DND-41 (cell line): ENCODE measurements around the gene SH2D3C.

Experiments
- ATAC-seq: fragments of 200-7000 bp; cut with Tn5 transposase; 3 replicates; pipeline ENCODE4 v1.9.1; 2021; ENCODE audit warnings: low read depth; ENCODE audit not compliant: insufficient read depth
- DNase-seq: peaks from one replicate; pipeline ENCODE4 v3.0.0-alpha.2; 2020
- H2AFZ ChIP-seq: 2 replicates; pipeline ENCODE4 v1.6.0; 2012; ENCODE audit warnings: low read depth, low read length
- H3K27ac ChIP-seq: 2 replicates; pipeline ENCODE4 v1.5.1; 2012; ENCODE audit warnings: low read length, inconsistent platforms
- H3K27me3 ChIP-seq: fragments of 200-600 bp; sonication (generic); 2 replicates; pipeline ENCODE4 v1.6.0; 2012; ENCODE audit warnings: low read length, mild to moderate bottlenecking, inconsistent platforms; ENCODE audit not compliant: insufficient read depth, poor library complexity
- H3K36me3 ChIP-seq: 2 replicates; pipeline ENCODE4 v1.5.1; 2012; ENCODE audit warnings: low read length, inconsistent platforms; ENCODE audit not compliant: insufficient read depth
- H3K4me1 ChIP-seq: 2 replicates; pipeline ENCODE4 v1.5.1; 2012; ENCODE audit warnings: mild to moderate bottlenecking, low read length; ENCODE audit not compliant: insufficient read depth
- H3K4me2 ChIP-seq: 2 replicates; pipeline ENCODE4 v1.6.0; 2012; ENCODE audit warnings: mild to moderate bottlenecking, moderate library complexity, low read length, inconsistent platforms; ENCODE audit not compliant: insufficient read depth
- H3K4me3 ChIP-seq, 2 experiments: fragments of 200-600 bp in 1 of 2; shearing (Covaris generic) in 1 of 2; 2 replicates each; pipeline ENCODE4 v1.5.1; 2012 to 2016; ENCODE audit warnings: inconsistent platforms in 2 of 2, low read length in 2 of 2, mild to moderate bottlenecking in 2 of 2, low read depth in 1 of 2, moderate library complexity in 1 of 2
- H3K79me2 ChIP-seq: 2 replicates; pipeline ENCODE4 v1.6.0; 2012; ENCODE audit warnings: low read length, inconsistent platforms; ENCODE audit not compliant: insufficient read depth
- H3K9ac ChIP-seq: 2 replicates; pipeline ENCODE4 v1.6.0; 2012; ENCODE audit warnings: low read depth, mild to moderate bottlenecking, inconsistent platforms, low read length, moderate library complexity
- H3K9me3 ChIP-seq: 2 replicates; pipeline ENCODE4 v1.5.1; 2012; ENCODE audit warnings: low read length, moderate library complexity, mild to moderate bottlenecking, inconsistent platforms; ENCODE audit not compliant: insufficient read depth, severe bottlenecking
- H4K20me1 ChIP-seq: 2 replicates; pipeline ENCODE4 v1.6.0; 2012; ENCODE audit warnings: low read length; ENCODE audit not compliant: insufficient read depth
- CTCF ChIP-seq: IDR thresholded peaks from 2 replicates; pipeline ENCODE4 v1.5.1; 2012; ENCODE audit warnings: borderline replicate concordance, low read length, moderate library complexity, mild to moderate bottlenecking; ENCODE audit not compliant: poor library complexity, severe bottlenecking; ENCODE audit errors: extremely low read depth
- EZH2 ChIP-seq: IDR thresholded peaks from 3 replicates; pipeline ENCODE4 v1.6.1; 2012; ENCODE audit warnings: borderline replicate concordance, low read depth, mild to moderate bottlenecking, moderate library complexity, low read length, inconsistent platforms; ENCODE audit not compliant: severe bottlenecking

The SH2D3C gene

GRCh38 chr9:127806871-127807270 lies 28.4 kb upstream of the SH2D3C start:
- peaks cover 20% of the 10 kb centered on the region for H3K4me1 ChIP-seq
- H3K27me3 ChIP-seq, result no peaks in the 10 kb centered on the region
- TF ChIP-seq EZH2 (no peak), CTCF (no peak)
- no peak overlapping the region for H3K4me3 ChIP-seq
- DNase-seq (no peak), ATAC-seq (no peak)
- peaks cover 57% of the 10 kb centered on the region for H3K36me3 ChIP-seq
- H3K79me2 ChIP-seq, result peaks cover 34% of the 10 kb centered on the region
- H3K4me2 ChIP-seq, result no peak overlapping the region
- no peak overlapping the region for H3K9ac ChIP-seq
- H3K27ac ChIP-seq, result no peak overlapping the region
- H3K9me3 ChIP-seq, result no peaks in the 10 kb centered on the region
- peaks cover 28% of the 10 kb centered on the region for H4K20me1 ChIP-seq
- no peak overlapping the region for H2AFZ ChIP-seq

- no peak for ATAC-seq
- H3K27ac ChIP-seq, result no peak overlapping the region
- no peak overlapping the region for H3K4me2 ChIP-seq
Measured at GRCh38 chr9:127805620-127806019, 27.2 kb upstream of the SH2D3C start.

GRCh38 chr9:127803507-127804352 lies 25.3 kb upstream of the SH2D3C start:
- Histone ChIP-seq H2AFZ (peak overlapping the region; percentile 62), H3K4me2 (peak overlapping the region; percentile 91)

More at GRCh38 chr9:127805620-127806019, 27.2 kb upstream of the SH2D3C start:
- H3K79me2 ChIP-seq, result peaks cover 34% of the 10 kb centered on the region
- no peak overlapping the region for H2AFZ ChIP-seq
- H3K9me3 ChIP-seq, result no peaks in the 10 kb centered on the region
- H3K4me1 ChIP-seq, result peaks cover 22% of the 10 kb centered on the region
- H3K27me3 ChIP-seq, result no peaks in the 10 kb centered on the region
- DNase-seq, result peak; percentile 39
- TF ChIP-seq CTCF (peak; percentile 51), EZH2 (no peak)
- H3K36me3 ChIP-seq, result peaks cover 54% of the 10 kb centered on the region
- no peak overlapping the region for H3K9ac ChIP-seq
- H4K20me1 ChIP-seq, result peaks cover 27% of the 10 kb centered on the region
- no peak overlapping the region for H3K4me3 ChIP-seq

More at GRCh38 chr9:127803507-127804352, 25.3 kb upstream of the SH2D3C start:
- H4K20me1 ChIP-seq, result peaks cover 22% of the 10 kb centered on the region
- H3K9me3 ChIP-seq, result no peaks in the 10 kb centered on the region
- peak overlapping the region; percentile 93 for H3K9ac ChIP-seq
- H3K4me3 ChIP-seq, result peak overlapping the region; percentile 87 to 97
- peak; percentile 42 for DNase-seq
- H3K27me3 ChIP-seq, result no peaks in the 10 kb centered on the region
- peaks cover 38% of the 10 kb centered on the region for H3K36me3 ChIP-seq
- H3K79me2 ChIP-seq, result peaks cover 34% of the 10 kb centered on the region
- peaks cover 22% of the 10 kb centered on the region for H3K4me1 ChIP-seq
- H3K27ac ChIP-seq, result peak overlapping the region; percentile 97
- no peak for TF ChIP-seq CTCF
- TF ChIP-seq EZH2, result no peak
- ATAC-seq, result peak; percentile 19; the same call in 1 of the 3 replicates
